Measurements from ENCODE around the gene KCNC1.

GRCh38 chr11:17711836-17712235, 22.7 kb upstream of the KCNC1 start:
- TF ChIP-seq POLR2AphosphoS5 (IDR thresholded peaks at IDR 0.05; ENCODE audit: low read depth) (no peak), REST (IDR thresholded peaks at IDR 0.05; ENCODE audit: unreplicated experiment) (no peak), EZH2 (IDR thresholded peaks at IDR 0.05; ENCODE audit: low read depth, unreplicated experiment) (no peak), JUNB (IDR thresholded peaks at IDR 0.05; ENCODE audit: unreplicated experiment) (no peak), EZH2phosphoT487 (IDR thresholded peaks at IDR 0.05; ENCODE audit: unreplicated experiment) (no peak), STAT1 (IDR thresholded peaks at IDR 0.05; ENCODE audit: unreplicated experiment) (no peak)
- TF ChIP-seq, protein P1, sequence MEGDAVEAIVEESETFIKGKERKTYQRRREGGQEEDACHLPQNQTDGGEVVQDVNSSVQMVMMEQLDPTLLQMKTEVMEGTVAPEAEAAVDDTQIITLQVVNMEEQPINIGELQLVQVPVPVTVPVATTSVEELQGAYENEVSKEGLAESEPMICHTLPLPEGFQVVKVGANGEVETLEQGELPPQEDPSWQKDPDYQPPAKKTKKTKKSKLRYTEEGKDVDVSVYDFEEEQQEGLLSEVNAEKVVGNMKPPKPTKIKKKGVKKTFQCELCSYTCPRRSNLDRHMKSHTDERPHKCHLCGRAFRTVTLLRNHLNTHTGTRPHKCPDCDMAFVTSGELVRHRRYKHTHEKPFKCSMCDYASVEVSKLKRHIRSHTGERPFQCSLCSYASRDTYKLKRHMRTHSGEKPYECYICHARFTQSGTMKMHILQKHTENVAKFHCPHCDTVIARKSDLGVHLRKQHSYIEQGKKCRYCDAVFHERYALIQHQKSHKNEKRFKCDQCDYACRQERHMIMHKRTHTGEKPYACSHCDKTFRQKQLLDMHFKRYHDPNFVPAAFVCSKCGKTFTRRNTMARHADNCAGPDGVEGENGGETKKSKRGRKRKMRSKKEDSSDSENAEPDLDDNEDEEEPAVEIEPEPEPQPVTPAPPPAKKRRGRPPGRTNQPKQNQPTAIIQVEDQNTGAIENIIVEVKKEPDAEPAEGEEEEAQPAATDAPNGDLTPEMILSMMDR (conservative IDR thresholded peaks at IDR 0.05; ENCODE audit: low read depth in 2 of 2): no peak
- TF ChIP-seq, protein P2, sequence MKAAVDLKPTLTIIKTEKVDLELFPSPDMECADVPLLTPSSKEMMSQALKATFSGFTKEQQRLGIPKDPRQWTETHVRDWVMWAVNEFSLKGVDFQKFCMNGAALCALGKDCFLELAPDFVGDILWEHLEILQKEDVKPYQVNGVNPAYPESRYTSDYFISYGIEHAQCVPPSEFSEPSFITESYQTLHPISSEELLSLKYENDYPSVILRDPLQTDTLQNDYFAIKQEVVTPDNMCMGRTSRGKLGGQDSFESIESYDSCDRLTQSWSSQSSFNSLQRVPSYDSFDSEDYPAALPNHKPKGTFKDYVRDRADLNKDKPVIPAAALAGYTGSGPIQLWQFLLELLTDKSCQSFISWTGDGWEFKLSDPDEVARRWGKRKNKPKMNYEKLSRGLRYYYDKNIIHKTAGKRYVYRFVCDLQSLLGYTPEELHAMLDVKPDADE (IDR thresholded peaks at IDR 0.05): no peak

All from GM23338 (cell line).